Transverse colon (tissue), 4 donors: ENCODE results near the gene ARHGAP12. TPM values are rescaled to one million over a fixed set of nuclear protein-coding genes. Genes with fewer than 3 reads are reported as not detected.

Experiments
- DNase-seq: peaks from one replicate; pipeline ENCODE4 v3.0.0-alpha.2; 2019
- H3K27ac ChIP-seq, 4 donors: fragments of 200-600 bp; sonication (generic); 2 replicates each; pipeline ENCODE4 v1.5.1; 2016 to 2018; ENCODE audit warnings: inconsistent platforms in 4 of 4
- H3K27me3 ChIP-seq: fragments of 200-600 bp; sonication (generic); 2 replicates; pipeline ENCODE4 v1.5.1; 2017; ENCODE audit warnings: inconsistent platforms
- H3K36me3 ChIP-seq, 4 donors: fragments of 200-600 bp; sonication (generic); 2 replicates each; pipeline ENCODE4 v1.5.1; 2017 to 2019; ENCODE audit warnings: inconsistent platforms in 4 of 4
- H3K4me1 ChIP-seq, 4 donors: fragments of 200-600 bp; sonication (generic); 2 replicates each; pipeline ENCODE4 v1.5.1; 2017 to 2020; ENCODE audit warnings: inconsistent platforms in 4 of 4
- H3K4me3 ChIP-seq, 4 donors: fragments of 200-600 bp; sonication (generic); 1 replicate in 1 of 4; 2 replicates in 3 of 4; pipeline versions ENCODE4 v1.5.1 to v1.6.1; 2017 to 2019; ENCODE audit warnings: inconsistent platforms in 4 of 4
- H3K9me3 ChIP-seq, 2 donors: fragments of 200-600 bp; sonication (generic); 2 replicates each; pipeline ENCODE4 v1.5.1; 2017 to 2019; ENCODE audit warnings: inconsistent platforms in 2 of 2
- CTCF ChIP-seq, 5 experiments: fragments of 200-600 bp in 3 of 5; fragments of 450-650 bp in 2 of 5; sonication (generic) in 3 of 5; IDR thresholded peaks; 1 replicate in 2 of 5; 2 replicates in 3 of 5; pipeline ENCODE4 v1.5.1; 2016 to 2017; ENCODE audit warnings: antibody characterized with exemption in 5 of 5, inconsistent platforms in 3 of 5, mild to moderate bottlenecking in 2 of 5, moderate library complexity in 1 of 5
- EP300 ChIP-seq: sonication (generic); formaldehyde crosslinking; IDR thresholded peaks from one replicate; pipeline ENCODE4 v1.6.1; 2017; ENCODE audit warnings: antibody characterized with exemption, low read depth
- POLR2A ChIP-seq: fragments of 450-650 bp; IDR thresholded peaks from one replicate; pipeline ENCODE4 v1.6.1; 2016; ENCODE audit warnings: antibody characterized with exemption, mild to moderate bottlenecking, moderate library complexity
- POLR2AphosphoS5 ChIP-seq, 3 donors: sonication (generic); formaldehyde crosslinking; IDR thresholded peaks; one replicate each; pipeline ENCODE4 v1.6.1; 2016; ENCODE audit warnings: antibody characterized with exemption in 3 of 3
- WGBS, 2 donors: methylation state at CpG; one replicate each; pipeline ENCODE4 v1.1.5; 2018; ENCODE audit warnings: low coverage in 1 of 2; 5-methylcytosine and 5-hydroxymethylcytosine counted together
- in situ Hi-C, 4 donors: fragments of 200-750 bp; cut with MboI; loops; one replicate each; pipeline versions ENCODE4 v1.15.0 to v1.15.1; 2017; ENCODE audit warnings: low sequenced_read_pairs in 3 of 4, low pct_ligation_motif_present in 1 of 4, low pct_unique_long_range_greater_than_20kb in 1 of 4
- intact Hi-C: fragments of 100-400 bp; cut with DNase I; formaldehyde crosslinking; loops from one replicate; pipeline ENCODE4 v1.15.1; 2023; ENCODE audit warnings: low total_unique reads
- total RNA-seq, 4 donors: library from RNA; depleted of rRNA; stranded (reverse); fragments of >200 nt; gene quantifications; one replicate each; pipeline ENCODE4 v1.1.0, GENCODE V29; 2016

Gene ARHGAP12
- total RNA-seq, 4 donors from 2014 or later = 19.9 to 60.5 (median 46.1) TPM

DNA sequence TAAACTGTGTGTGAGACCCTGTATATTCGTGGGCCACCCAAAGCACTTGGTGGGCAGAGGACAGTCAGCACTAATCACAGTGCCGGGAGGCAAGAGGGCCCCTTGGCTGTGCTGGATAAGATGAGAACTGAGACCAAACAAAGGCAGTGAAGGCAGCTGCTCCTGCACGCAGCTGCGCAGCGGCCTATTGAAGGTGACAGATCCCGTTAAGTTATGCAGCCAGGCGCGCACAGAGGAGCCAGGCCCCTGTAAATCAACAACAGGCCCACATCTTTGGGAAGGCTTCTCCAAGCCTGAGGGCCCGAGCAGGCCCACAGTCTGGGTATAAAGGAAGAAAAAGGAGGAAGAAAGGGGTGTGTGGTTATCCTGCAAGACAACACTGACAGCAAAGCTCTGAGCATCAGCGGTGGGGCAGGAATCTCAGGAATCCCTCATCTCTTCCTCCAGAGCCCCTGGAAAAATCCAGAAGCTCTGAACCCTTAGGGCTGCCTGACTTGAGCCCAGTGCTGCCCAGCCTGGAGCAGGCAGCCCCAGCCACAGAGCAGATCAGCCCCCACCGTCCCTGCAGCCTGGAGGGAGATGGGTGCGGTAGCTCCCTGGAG, 154.2 kb downstream of the ARHGAP12 start:
- intact Hi-C loops = no loop called here
- H3K9me3 ChIP-seq = no peaks in the 10 kb centered on the region
- 80% methylated on average over 12 of the region's 12 CpGs; no CpG with 5 or more reads in 1 of the 2 donors for WGBS, 2 donors
- H3K36me3 ChIP-seq = no peaks in the 10 kb centered on the region
- TF ChIP-seq POLR2A = no peak
- no peak for TF ChIP-seq CTCF (IDR thresholded peaks at IDR 0.05)
- TF ChIP-seq POLR2AphosphoS5 (IDR thresholded peaks at IDR 0.05) = no peak
- no peak for TF ChIP-seq EP300
- no peaks in the 10 kb centered on the region for H3K27me3 ChIP-seq
- H3K27ac ChIP-seq = peak overlapping the region in 1 of 4 donors; percentile 8
- H3K4me1 ChIP-seq = no peaks in the 10 kb centered on the region
- H3K4me3 ChIP-seq = no peak overlapping the region
- no peak for DNase-seq
- in situ Hi-C loops = loop anchor here in 2 of 4 donors (25.0 kb wide), 2 partner anchors 637 to 987 kb away; no protein-coding TSS in a partner anchor

- Histone ChIP-seq H3K4me3 (no peak overlapping the region), H3K9me3 (no peaks in the 10 kb centered on the region), H3K36me3 (no peaks in the 10 kb centered on the region), H3K4me1 (no peaks in the 10 kb centered on the region), H3K27me3 (no peaks in the 10 kb centered on the region), H3K27ac (peak overlapping the region in 1 of 4 donors; percentile 8)
- WGBS, 2 donors = 82 to 90% methylated on average over 2 to 15 of the region's 15 CpGs
- no peak for DNase-seq
- intact Hi-C loops (no loop called here), in situ Hi-C loops (loop anchor here in 2 of 4 donors (25.0 kb wide), 2 partner anchors 637 to 987 kb away; no protein-coding TSS in a partner anchor)
- TF ChIP-seq POLR2AphosphoS5 (IDR thresholded peaks at IDR 0.05) = no peak
- no peak for TF ChIP-seq EP300
- TF ChIP-seq CTCF (IDR thresholded peaks at IDR 0.05) = no peak
- no peak for TF ChIP-seq POLR2A
These were observed 154.8 kb downstream of the ARHGAP12 start for GRCh38 chr10:31773749-31774298.

DNA sequence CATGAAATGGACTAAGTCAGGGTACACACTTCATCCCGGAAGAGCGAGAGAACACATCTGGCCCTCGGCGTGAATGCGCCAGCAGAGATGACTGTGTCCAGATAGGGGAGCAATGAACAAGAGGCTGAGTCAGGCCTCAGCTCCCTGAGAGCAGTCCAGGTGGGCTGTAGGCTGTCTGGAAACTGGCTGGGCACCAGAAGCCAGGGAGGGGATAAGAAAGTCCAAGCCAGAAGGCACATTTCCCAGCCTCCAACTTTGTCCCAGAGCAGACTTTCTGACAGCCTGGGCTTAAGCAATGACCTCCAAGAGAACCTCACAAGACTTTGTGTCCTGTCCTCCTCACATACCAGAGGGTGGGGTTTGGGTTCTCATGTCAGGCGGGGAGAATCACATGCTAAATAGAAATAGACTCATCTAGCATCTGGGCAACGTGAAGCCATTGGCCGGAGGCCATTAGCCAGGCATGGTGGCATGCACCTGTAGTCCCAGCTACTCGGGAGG, 157.2 kb downstream of the ARHGAP12 start:
- in situ Hi-C loops = loop anchor here in 2 of 4 donors (25.0 kb wide), 2 partner anchors 634 to 984 kb away; no protein-coding TSS in a partner anchor
- intact Hi-C loops = no loop called here
- no peaks in the 10 kb centered on the region for H3K4me1 ChIP-seq
- WGBS, 2 donors = 75 to 82% methylated on average over 4 to 9 of the region's 9 CpGs
- no peak overlapping the region for H3K4me3 ChIP-seq
- H3K27ac ChIP-seq = peak overlapping the region in 3 of 4 donors; percentile 0 to 24 (median 7)
- no peaks in the 10 kb centered on the region for H3K27me3 ChIP-seq
- H3K9me3 ChIP-seq = no peaks in the 10 kb centered on the region
- DNase-seq = no peak
- TF ChIP-seq EP300 (no peak), POLR2AphosphoS5 (IDR thresholded peaks at IDR 0.05) (no peak), POLR2A (no peak), CTCF (IDR thresholded peaks at IDR 0.05) (no peak)
- no peaks in the 10 kb centered on the region for H3K36me3 ChIP-seq

GRCh38 chr10:31770307-31770902, 158.2 kb downstream of the ARHGAP12 start:
- Histone ChIP-seq H3K27ac (peak overlapping the region in 2 of 4 donors; percentile 5 to 24), H3K27me3 (no peaks in the 10 kb centered on the region), H3K36me3 (no peaks in the 10 kb centered on the region), H3K4me3 (no peak overlapping the region), H3K4me1 (no peaks in the 10 kb centered on the region), H3K9me3 (no peaks in the 10 kb centered on the region)
- intact Hi-C loops = no loop called here
- in situ Hi-C loops = loop anchor here in 2 of 4 donors (25.0 kb wide), 2 partner anchors 633 to 983 kb away; no protein-coding TSS in a partner anchor
- 57% methylated on average over 7 to 8 of the region's 8 CpGs for WGBS, 2 donors
- TF ChIP-seq POLR2AphosphoS5 (IDR thresholded peaks at IDR 0.05) = no peak
- TF ChIP-seq CTCF (IDR thresholded peaks at IDR 0.05) = peak; percentile 67 to 79 (median 76)
- DNase-seq = peak; percentile 55
